IPS DF 6.9 (cell line): Measurements from ENCODE around the gene POP7.
"Not testable (repeated sequence)": the region's sequence is repeated elsewhere in the genome, so short reads cannot be mapped to it uniquely, and the experiment has no call there.

Experiments used
- DNase-seq: peaks from one replicate; pipeline ENCODE4 v3.0.0-alpha.2; 2013; ENCODE audit warnings: low read depth, low spot score
- H3K27ac ChIP-seq: one replicate; pipeline ENCODE4 v1.5.1; 2013; ENCODE audit warnings: low read length, control low read depth
- H3K27me3 ChIP-seq: 2 replicates; pipeline ENCODE4 v1.6.1; 2013; ENCODE audit warnings: mild to moderate bottlenecking, low read length; ENCODE audit not compliant: control insufficient read depth, insufficient read depth
- H3K36me3 ChIP-seq: 2 replicates; pipeline ENCODE4 v1.6.1; 2013; ENCODE audit warnings: low read length; ENCODE audit not compliant: control insufficient read depth, insufficient read depth
- H3K4me1 ChIP-seq: 2 replicates; pipeline ENCODE4 v1.6.1; 2013; ENCODE audit warnings: low read length; ENCODE audit not compliant: control insufficient read depth, insufficient read depth
- H3K4me3 ChIP-seq: 2 replicates; pipeline ENCODE4 v1.5.1; 2013; ENCODE audit warnings: mild to moderate bottlenecking, low read length
- H3K9me3 ChIP-seq: 2 replicates; pipeline ENCODE4 v1.6.1; 2013; ENCODE audit warnings: low read length, inconsistent platforms; ENCODE audit not compliant: control insufficient read depth, insufficient read depth
- WGBS: extraction: QIAGEN DNeasy Blood & Tissue Kit; methylation state at CpG from one replicate; pipeline ENCODE4 v1.1.7; 2013; ENCODE audit warnings: mixed read lengths, missing lambda C conversion rate; ENCODE audit not compliant: insufficient read length, insufficient coverage; 5-methylcytosine and 5-hydroxymethylcytosine counted together

POP7 gene

GRCh38 chr7:100705753-100706671 is at the start of gene POP7:
Gene POP7, plus strand, starts transcription at chr7:100706121. Its CDS starts 710 bp downstream, at chr7:100706831.
- no peak within 1 kb of the TSS for H3K27ac ChIP-seq
- no CpG with 5 or more reads among the region's 86 CpGs for WGBS
- DNase-seq: peak; percentile 95
- no peaks in the 10 kb centered on the region for H3K27me3 ChIP-seq
- H3K4me1 ChIP-seq: no peaks in the 10 kb centered on the region
- H3K9me3 ChIP-seq: no peaks in the 10 kb centered on the region
- H3K36me3 ChIP-seq: 0 out of 2 replicates have a peak, but pooled peaks cover 4% of the 10 kb centered on the region
- peak within 1 kb of the TSS; percentile 75 for H3K4me3 ChIP-seq

DNA sequence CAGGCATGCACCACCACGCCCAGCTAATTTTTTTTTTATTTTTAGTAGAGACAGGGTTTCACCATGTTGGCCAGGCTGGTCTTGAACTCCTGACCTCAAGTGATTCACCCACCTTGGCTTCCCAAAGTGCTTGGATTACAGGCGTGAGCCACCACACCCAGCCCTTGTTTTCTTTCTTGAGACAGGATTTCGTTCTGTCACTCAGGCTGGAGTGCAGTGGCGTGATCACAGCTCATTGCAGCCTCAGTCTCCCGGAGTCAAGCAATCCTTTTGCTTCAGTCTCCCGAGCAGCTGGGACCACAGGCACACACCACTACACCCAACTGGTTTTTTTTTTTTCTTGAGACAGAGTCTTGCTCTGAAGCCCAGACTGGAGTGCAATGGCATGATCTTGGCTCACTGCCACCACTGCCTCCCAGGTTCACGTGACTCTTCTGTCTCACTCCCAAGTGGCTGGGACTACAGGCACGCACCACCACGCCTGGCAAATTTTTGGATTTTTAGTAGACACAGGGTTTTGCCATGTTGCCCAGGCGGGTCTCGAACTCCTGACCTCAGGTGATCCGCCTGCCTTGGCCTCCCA is 43.6 kb upstream of the POP7 start:
- not testable (repeated sequence) for H3K9me3 ChIP-seq, H3K4me3 ChIP-seq, H3K27me3 ChIP-seq, H3K27ac ChIP-seq, H3K4me1 ChIP-seq, H3K36me3 ChIP-seq, DNase-seq
- WGBS: no CpG with 5 or more reads among the region's 12 CpGs

GRCh38 chr7:100665168-100665726 is 40.7 kb upstream of the POP7 start:
- H3K36me3 ChIP-seq: no peaks in the 10 kb centered on the region
- no peaks in the 10 kb centered on the region for H3K4me1 ChIP-seq
- no peaks in the 10 kb centered on the region for H3K27me3 ChIP-seq
- no peak overlapping the region for H3K4me3 ChIP-seq
- DNase-seq: no peak
- H3K27ac ChIP-seq: no peak overlapping the region
- no peaks in the 10 kb centered on the region for H3K9me3 ChIP-seq
- WGBS: no CpG with 5 or more reads among the region's 5 CpGs

GRCh38 chr7:100667331-100668068 is 38.4 kb upstream of the POP7 start:
- WGBS: no CpG with 5 or more reads among the region's 16 CpGs
- H3K27me3 ChIP-seq: 0 out of 2 replicates have a peak, but pooled peaks cover under 1% of the 10 kb centered on the region

DNA sequence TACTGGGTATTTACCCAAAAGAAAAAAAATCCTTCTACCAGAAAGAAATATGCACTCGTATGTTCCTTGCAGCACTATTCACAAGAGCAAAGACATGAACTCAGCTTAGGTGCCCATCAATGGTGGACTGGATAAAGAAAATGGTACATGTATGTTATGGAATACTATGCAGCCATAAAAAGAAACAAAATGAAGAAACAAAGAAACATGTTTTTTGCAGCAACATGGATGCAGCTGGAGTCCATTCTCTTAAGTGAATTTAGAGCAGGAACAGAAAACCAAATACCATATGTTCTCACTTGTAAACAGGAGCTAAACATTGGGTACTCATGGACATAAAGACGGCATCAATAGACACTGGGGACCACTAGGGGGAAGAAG is 37.9 kb upstream of the POP7 start:
- no peak for DNase-seq
- no peaks in the 10 kb centered on the region for H3K9me3 ChIP-seq
- H3K4me3 ChIP-seq: no peak overlapping the region
- H3K36me3 ChIP-seq: no peaks in the 10 kb centered on the region
- H3K4me1 ChIP-seq: no peaks in the 10 kb centered on the region
- H3K27me3 ChIP-seq: 0 out of 2 replicates have a peak, but pooled peaks cover 1% of the 10 kb centered on the region
- WGBS: no CpG with 5 or more reads among the region's 2 CpGs
- no peak overlapping the region for H3K27ac ChIP-seq

More at GRCh38 chr7:100667331-100668068, 38.4 kb upstream of the POP7 start:
- DNase-seq: no peak
- H3K4me3 ChIP-seq: no peak overlapping the region
- H3K27ac ChIP-seq: no peak overlapping the region
- no peaks in the 10 kb centered on the region for H3K9me3 ChIP-seq
- no peaks in the 10 kb centered on the region for H3K36me3 ChIP-seq
- no peaks in the 10 kb centered on the region for H3K4me1 ChIP-seq

GRCh38 chr7:100669106-100669505 is 36.8 kb upstream of the POP7 start:
- not testable (repeated sequence) for H3K36me3 ChIP-seq, DNase-seq, H3K27me3 ChIP-seq, H3K4me1 ChIP-seq, H3K4me3 ChIP-seq, H3K9me3 ChIP-seq, H3K27ac ChIP-seq
- WGBS: no CpG with 5 or more reads among the region's 12 CpGs

DNA sequence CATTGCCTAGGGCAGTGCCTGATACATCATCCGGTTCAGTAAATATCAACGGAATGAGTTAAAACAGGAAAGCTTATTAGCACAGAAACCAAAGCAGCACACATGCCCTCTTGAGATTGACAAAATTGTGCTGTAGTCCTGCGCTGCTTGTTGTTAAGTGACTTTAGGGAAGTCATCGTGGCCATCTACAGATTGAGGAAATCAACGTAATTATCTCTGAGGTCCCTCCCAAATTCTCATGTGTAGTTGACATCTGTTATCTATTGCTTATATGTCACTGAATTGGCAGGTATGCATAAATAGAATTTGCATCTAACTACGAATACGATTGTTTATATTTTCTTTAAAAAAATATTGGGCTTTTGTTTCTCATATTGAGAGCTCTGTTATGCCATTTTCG is 35.8 kb upstream of the POP7 start:
- H3K27ac ChIP-seq: no peak overlapping the region
- DNase-seq: no peak
- WGBS: no CpG with 5 or more reads among the region's 8 CpGs

GRCh38 chr7:100671353-100672327 is 34.3 kb upstream of the POP7 start:
- H3K9me3 ChIP-seq: no peaks in the 10 kb centered on the region
- WGBS: no CpG with 5 or more reads among the region's 18 CpGs
- 0 out of 2 replicates have a peak, but pooled peaks cover 1% of the 10 kb centered on the region for H3K27me3 ChIP-seq

More for the DNA sequence above, 35.8 kb upstream of the POP7 start:
- Histone ChIP-seq H3K9me3 (no peaks in the 10 kb centered on the region), H3K4me3 (no peak overlapping the region), H3K36me3 (no peaks in the 10 kb centered on the region), H3K27me3 (0 out of 2 replicates have a peak, but pooled peaks cover 1% of the 10 kb centered on the region), H3K4me1 (no peaks in the 10 kb centered on the region)

DNA sequence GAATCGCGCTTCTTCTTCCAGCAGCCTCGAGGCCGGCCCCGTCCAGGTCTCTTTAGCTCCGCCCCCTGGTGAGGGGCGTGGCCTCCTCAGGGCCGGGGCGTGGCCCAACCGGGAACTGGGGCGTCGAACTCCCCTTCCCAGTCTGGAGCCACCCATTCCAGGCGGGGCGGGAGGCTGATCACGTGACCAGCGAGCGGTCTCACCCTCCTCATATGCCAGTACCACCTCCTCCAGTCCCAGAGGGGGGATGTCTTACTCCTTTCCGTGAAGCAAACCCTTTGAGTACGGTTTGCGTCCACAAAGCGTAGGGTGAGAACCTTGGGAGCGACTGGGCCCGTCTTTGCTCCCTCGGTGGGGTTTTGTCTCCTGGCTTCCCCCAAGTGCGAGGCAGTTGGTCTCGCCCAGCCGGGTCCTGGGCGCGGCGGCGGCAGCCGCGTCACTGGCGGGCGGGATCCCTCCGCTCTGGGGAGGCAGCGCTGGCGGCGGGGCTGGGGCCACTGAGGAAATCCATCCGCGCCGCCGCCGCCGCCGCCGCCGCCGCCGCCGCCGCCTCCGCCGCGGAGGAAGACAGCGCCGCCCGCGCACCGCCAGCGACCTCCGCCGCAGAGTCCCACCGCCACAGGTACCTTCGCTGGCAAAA is 32.5 kb upstream of the POP7 start, which contains the start of gene GNB2:
Gene GNB2, plus strand, starts transcription at position 439 of the 640 bp plus-strand sequence. CDS start 2,526 bp downstream, outside the sequence.
- no peaks in the 10 kb centered on the region for H3K9me3 ChIP-seq
- 0 out of 2 replicates have a peak, but pooled peaks cover 1% of the 10 kb centered on the region for H3K27me3 ChIP-seq
- H3K27ac ChIP-seq: no peak within 1 kb of the TSS
- peak within 1 kb of the TSS; percentile 79 for H3K4me3 ChIP-seq
- H3K4me1 ChIP-seq: no peaks in the 10 kb centered on the region
- DNase-seq: peak; percentile 84
- no CpG with 5 or more reads among the region's 65 CpGs for WGBS
- peaks cover 15% of the 10 kb centered on the region for H3K36me3 ChIP-seq

More at GRCh38 chr7:100671353-100672327, 34.3 kb upstream of the POP7 start:
- peaks cover 2% of the 10 kb centered on the region; the same call in 1 of the 2 replicates for H3K36me3 ChIP-seq
- H3K4me1 ChIP-seq: no peaks in the 10 kb centered on the region
- H3K27ac ChIP-seq: no peak overlapping the region
- no peak overlapping the region for H3K4me3 ChIP-seq
- DNase-seq: no peak
